Panc1 (cell line): ENCODE measurements around the gene DEGS2. TPM values are rescaled to one million over a fixed set of nuclear protein-coding genes. Genes with fewer than 3 reads are reported as not detected.

Experiments used
- ATAC-seq: fragments of 200-7000 bp; cut with Tn5 transposase; 2 replicates; pipeline ENCODE4 v1.9.1; 2020; ENCODE audit warnings: mild to moderate bottlenecking, moderate library complexity
- BruUV-seq: library from RNA; stranded (reverse); fragments of 400-500 nt; replicated peaks from 2 replicates; lab custom pipeline; 2021; lab: Mats Ljungman, UMichigan
- CTCF ChIA-PET: fragments of 300-600 bp; sonication (Branson Sonifier 250); formaldehyde crosslinking; loops from one replicate; lab custom pipeline; 2022; ENCODE audit warnings: antibody characterized with exemption; lab: Charles Lee
- POLR2A ChIA-PET: fragments of 300-600 bp; sonication (Branson Sonifier 250); formaldehyde crosslinking; loops from one replicate; lab custom pipeline; 2022; ENCODE audit warnings: antibody characterized with exemption; lab: Charles Lee
- DNase-seq: peaks from one replicate; pipeline ENCODE4 v3.0.0-alpha.2; 2010; ENCODE audit warnings: low read depth, low spot score
- H3K27ac ChIP-seq: 2 replicates; pipeline ENCODE4 v1.5.1; 2011; ENCODE audit warnings: mild to moderate bottlenecking, low read length, inconsistent platforms
- H3K27me3 ChIP-seq: fragments of 200-500 bp; sonication (Bioruptor generic); 2 replicates; pipeline ENCODE4 v1.6.0; 2014; ENCODE audit warnings: low read length, inconsistent platforms; ENCODE audit not compliant: control insufficient read depth, insufficient read depth
- H3K36me3 ChIP-seq: fragments of 200-500 bp; sonication (Bioruptor generic); 2 replicates; pipeline ENCODE4 v1.5.1; 2014; ENCODE audit warnings: inconsistent platforms, mild to moderate bottlenecking, low read length, moderate library complexity; ENCODE audit not compliant: control insufficient read depth, insufficient read depth
- H3K4me1 ChIP-seq: 2 replicates; pipeline ENCODE4 v1.5.1; 2011; ENCODE audit warnings: inconsistent platforms, mild to moderate bottlenecking, low read length, moderate library complexity; ENCODE audit not compliant: control insufficient read depth, insufficient read depth
- H3K4me3 ChIP-seq, 2 experiments: 2 replicates each; pipeline ENCODE4 v1.5.1; 2011 to 2012; ENCODE audit warnings: low read depth in 2 of 2, low read length in 2 of 2, mild to moderate bottlenecking in 2 of 2, inconsistent platforms in 1 of 2, moderate library complexity in 1 of 2
- H3K9me3 ChIP-seq: fragments of 200-500 bp; sonication (Bioruptor generic); 2 replicates; pipeline ENCODE4 v1.5.1; 2014; ENCODE audit warnings: low read depth, mild to moderate bottlenecking, inconsistent platforms, low read length, moderate library complexity; ENCODE audit not compliant: control insufficient read depth, insufficient read depth
- CTCF ChIP-seq: fragments of 450-650 bp; IDR thresholded peaks from 2 replicates; pipeline ENCODE4 v1.5.1; 2017; ENCODE audit warnings: mild to moderate bottlenecking
- POLR2AphosphoS5 ChIP-seq: IDR thresholded peaks from 2 replicates; pipeline ENCODE4 v1.6.1; 2012; ENCODE audit warnings: mild to moderate bottlenecking, low read depth, low read length, moderate library complexity
- REST ChIP-seq, 2 experiments: IDR thresholded peaks; 2 replicates each; pipeline ENCODE4 v1.6.1; 2011 to 2012; ENCODE audit warnings: low read depth in 2 of 2, control low read depth in 1 of 2, low read length in 1 of 2, mild to moderate bottlenecking in 1 of 2, moderate library complexity in 1 of 2; ENCODE audit not compliant: insufficient read depth in 1 of 2
- SIN3A ChIP-seq: IDR thresholded peaks from 2 replicates; pipeline ENCODE4 v1.6.1; 2012; ENCODE audit warnings: low read depth, mild to moderate bottlenecking, low read length, moderate library complexity, borderline replicate concordance; ENCODE audit not compliant: insufficient read depth
- TCF7L2 ChIP-seq: IDR thresholded peaks from 2 replicates; pipeline ENCODE4 v1.6.1; 2011; ENCODE audit warnings: mild to moderate bottlenecking, low read depth, low read length, inconsistent platforms
- in situ Hi-C: cut with HindIII; loops from 2 replicates; pipeline ENCODE4 v1.10.0; 2016; ENCODE audit warnings: low sequenced_read_pairs, low pct_unique_long_range_greater_than_20kb
- intact Hi-C: fragments of 100-400 bp; cut with micrococcal nuclease; formaldehyde crosslinking; loops from one replicate; pipeline ENCODE4 v1.10.0; 2022; ENCODE audit not compliant: unreplicated experiment
- total RNA-seq: library from RNA; stranded (reverse); gene quantifications from one replicate; pipeline ENCODE4 v1.2.1, GENCODE V29; 2021; ENCODE audit not compliant: unreplicated experiment

DEGS2 gene
- total RNA-seq, 1 experiment from 2014 or later, result 4.9 TPM

GRCh38 chr14:100147181-100147631 lies 12.2 kb downstream of the DEGS2 start:
- Histone ChIP-seq H3K4me3 (no peak overlapping the region), H3K36me3 (no peaks in the 10 kb centered on the region), H3K9me3 (no peaks in the 10 kb centered on the region), H3K27ac (no peak overlapping the region), H3K27me3 (no peaks in the 10 kb centered on the region), H3K4me1 (no peaks in the 10 kb centered on the region)
- intact Hi-C loops, result no loop called here
- in situ Hi-C loops, result no loop called here
- DNase-seq (no peak), ATAC-seq (no peak)
- no peak for TF ChIP-seq REST (IDR thresholded peaks at IDR 0.05; ENCODE audit: insufficient read depth in 1 of 2, low read depth in 2 of 2, low read length in 1 of 2)
- TF ChIP-seq CTCF, result no peak
- TF ChIP-seq POLR2AphosphoS5, result no peak
- no peak for TF ChIP-seq TCF7L2
- ChIA-PET POLR2A (interaction anchor here (0.5 kb wide), 1 partner anchor 89 kb away, joined by 6 read pairs; no protein-coding TSS in a partner anchor), CTCF (no interaction called here)
- no TSS peak for BruUV-seq

- POLR2A ChIA-PET, result interaction anchor here (0.5 kb wide), 1 partner anchor 89 kb away, joined by 6 read pairs; no protein-coding TSS in a partner anchor
- BruUV-seq, result no TSS peak
- ATAC-seq, result no peak; the same call in 1 of the 2 replicates
- Histone ChIP-seq H3K4me1 (no peaks in the 10 kb centered on the region), H3K27me3 (no peaks in the 10 kb centered on the region), H3K27ac (no peak overlapping the region), H3K36me3 (no peaks in the 10 kb centered on the region), H3K4me3 (no peak overlapping the region), H3K9me3 (no peaks in the 10 kb centered on the region)
- CTCF ChIA-PET, result no interaction called here
- DNase-seq, result no peak
- no peak for TF ChIP-seq POLR2AphosphoS5
- TF ChIP-seq REST (IDR thresholded peaks at IDR 0.05; ENCODE audit: insufficient read depth in 1 of 2, low read depth in 2 of 2, low read length in 1 of 2), result no peak
- no peak for TF ChIP-seq SIN3A
- TF ChIP-seq CTCF, result no peak; the same call in 1 of the 2 replicates
- TF ChIP-seq TCF7L2, result no peak
- intact Hi-C loops, result no loop called here
- in situ Hi-C loops, result no loop called here
Measured at GRCh38 chr14:100146531-100147091, 12.8 kb downstream of the DEGS2 start.
